Measurements from ENCODE around the gene GUCY1A1.

The GUCY1A1 gene

DNA sequence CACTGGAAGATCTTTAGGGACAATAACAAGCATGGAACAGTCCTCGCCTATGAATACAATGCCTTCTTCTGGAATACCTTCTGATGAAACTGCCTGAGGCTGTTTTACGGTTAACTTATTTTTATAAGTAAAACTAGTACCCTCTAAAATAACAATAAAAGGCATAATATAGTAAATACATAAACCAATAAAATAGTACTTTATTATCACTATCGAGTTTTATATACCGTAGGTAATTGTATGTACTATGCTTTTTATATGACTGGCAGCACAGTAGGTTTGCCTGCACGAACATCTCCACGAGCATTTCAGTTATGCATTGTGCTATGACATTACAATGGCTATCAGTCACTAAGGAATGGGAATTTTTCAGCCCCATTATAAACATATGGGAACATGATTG, 8.0 kb downstream of the GUCY1A1 start:
- TF ChIP-seq GLIS3 (CRISPR knock-in tag; IDR thresholded peaks at IDR 0.05) (no peak), ESRRG (CRISPR knock-in tag; IDR thresholded peaks at IDR 0.05) (no peak), BACH2 (CRISPR knock-in tag; IDR thresholded peaks at IDR 0.05; ENCODE audit: borderline replicate concordance) (no peak), ZNF8 (CRISPR knock-in tag; IDR thresholded peaks at IDR 0.05) (no peak), ARNTL (CRISPR knock-in tag; IDR thresholded peaks at IDR 0.05; ENCODE audit: borderline replicate concordance, low read depth) (no peak), ZNF70 (CRISPR knock-in tag; IDR thresholded peaks at IDR 0.05) (no peak), OSR1 (CRISPR knock-in tag; IDR thresholded peaks at IDR 0.05) (no peak), RARB (CRISPR knock-in tag; IDR thresholded peaks at IDR 0.05) (no peak), ISL1 (CRISPR knock-in tag; IDR thresholded peaks at IDR 0.05) (no peak)
- TF ChIP-seq, protein P1, sequence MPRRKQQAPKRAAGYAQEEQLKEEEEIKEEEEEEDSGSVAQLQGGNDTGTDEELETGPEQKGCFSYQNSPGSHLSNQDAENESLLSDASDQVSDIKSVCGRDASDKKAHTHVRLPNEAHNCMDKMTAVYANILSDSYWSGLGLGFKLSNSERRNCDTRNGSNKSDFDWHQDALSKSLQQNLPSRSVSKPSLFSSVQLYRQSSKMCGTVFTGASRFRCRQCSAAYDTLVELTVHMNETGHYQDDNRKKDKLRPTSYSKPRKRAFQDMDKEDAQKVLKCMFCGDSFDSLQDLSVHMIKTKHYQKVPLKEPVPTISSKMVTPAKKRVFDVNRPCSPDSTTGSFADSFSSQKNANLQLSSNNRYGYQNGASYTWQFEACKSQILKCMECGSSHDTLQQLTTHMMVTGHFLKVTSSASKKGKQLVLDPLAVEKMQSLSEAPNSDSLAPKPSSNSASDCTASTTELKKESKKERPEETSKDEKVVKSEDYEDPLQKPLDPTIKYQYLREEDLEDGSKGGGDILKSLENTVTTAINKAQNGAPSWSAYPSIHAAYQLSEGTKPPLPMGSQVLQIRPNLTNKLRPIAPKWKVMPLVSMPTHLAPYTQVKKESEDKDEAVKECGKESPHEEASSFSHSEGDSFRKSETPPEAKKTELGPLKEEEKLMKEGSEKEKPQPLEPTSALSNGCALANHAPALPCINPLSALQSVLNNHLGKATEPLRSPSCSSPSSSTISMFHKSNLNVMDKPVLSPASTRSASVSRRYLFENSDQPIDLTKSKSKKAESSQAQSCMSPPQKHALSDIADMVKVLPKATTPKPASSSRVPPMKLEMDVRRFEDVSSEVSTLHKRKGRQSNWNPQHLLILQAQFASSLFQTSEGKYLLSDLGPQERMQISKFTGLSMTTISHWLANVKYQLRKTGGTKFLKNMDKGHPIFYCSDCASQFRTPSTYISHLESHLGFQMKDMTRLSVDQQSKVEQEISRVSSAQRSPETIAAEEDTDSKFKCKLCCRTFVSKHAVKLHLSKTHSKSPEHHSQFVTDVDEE (CRISPR knock-in tag; IDR thresholded peaks at IDR 0.05) = no peak
- TF ChIP-seq, protein P2, sequence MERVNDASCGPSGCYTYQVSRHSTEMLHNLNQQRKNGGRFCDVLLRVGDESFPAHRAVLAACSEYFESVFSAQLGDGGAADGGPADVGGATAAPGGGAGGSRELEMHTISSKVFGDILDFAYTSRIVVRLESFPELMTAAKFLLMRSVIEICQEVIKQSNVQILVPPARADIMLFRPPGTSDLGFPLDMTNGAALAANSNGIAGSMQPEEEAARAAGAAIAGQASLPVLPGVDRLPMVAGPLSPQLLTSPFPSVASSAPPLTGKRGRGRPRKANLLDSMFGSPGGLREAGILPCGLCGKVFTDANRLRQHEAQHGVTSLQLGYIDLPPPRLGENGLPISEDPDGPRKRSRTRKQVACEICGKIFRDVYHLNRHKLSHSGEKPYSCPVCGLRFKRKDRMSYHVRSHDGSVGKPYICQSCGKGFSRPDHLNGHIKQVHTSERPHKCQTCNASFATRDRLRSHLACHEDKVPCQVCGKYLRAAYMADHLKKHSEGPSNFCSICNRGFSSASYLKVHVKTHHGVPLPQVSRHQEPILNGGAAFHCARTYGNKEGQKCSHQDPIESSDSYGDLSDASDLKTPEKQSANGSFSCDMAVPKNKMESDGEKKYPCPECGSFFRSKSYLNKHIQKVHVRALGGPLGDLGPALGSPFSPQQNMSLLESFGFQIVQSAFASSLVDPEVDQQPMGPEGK (CRISPR knock-in tag; IDR thresholded peaks at IDR 0.05; ENCODE audit: borderline replicate concordance) = no peak
- ATAC-seq = no peak

DNA sequence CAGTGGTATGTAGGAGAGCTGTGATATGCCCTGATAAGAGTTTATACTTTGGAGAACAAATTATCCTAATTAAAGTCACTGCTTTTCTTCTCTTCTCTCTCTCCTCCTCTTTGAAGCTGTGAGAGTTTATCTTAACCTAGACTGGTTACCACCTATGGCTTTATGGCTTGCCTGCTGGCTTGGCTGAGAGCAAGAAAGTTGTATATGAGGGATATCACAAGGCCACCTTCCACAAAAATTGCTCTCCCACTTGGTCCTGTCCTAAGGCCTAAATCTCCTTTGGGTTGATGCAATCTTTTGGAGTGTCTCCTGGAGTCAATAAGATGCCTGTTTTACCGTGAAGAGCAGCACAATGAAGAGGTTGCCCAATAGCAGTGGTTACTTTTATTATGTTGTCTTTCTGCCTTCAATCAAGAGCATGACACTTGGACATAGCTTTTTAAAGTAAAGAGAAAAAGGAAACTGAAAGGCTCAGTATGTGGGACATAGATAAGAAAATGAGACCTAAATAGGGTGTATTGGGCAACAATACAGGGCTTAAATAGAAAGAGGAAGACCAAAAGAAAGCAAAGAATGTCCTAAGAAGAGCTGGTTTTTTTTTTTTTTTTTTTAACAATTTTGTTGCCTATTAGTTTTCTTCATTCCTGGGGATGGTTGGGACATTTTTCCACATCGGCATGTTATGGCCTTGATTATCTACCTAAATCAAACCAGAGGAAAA, 9.2 kb downstream of the GUCY1A1 start:
- no peak for ATAC-seq
- TF ChIP-seq, protein P3, sequence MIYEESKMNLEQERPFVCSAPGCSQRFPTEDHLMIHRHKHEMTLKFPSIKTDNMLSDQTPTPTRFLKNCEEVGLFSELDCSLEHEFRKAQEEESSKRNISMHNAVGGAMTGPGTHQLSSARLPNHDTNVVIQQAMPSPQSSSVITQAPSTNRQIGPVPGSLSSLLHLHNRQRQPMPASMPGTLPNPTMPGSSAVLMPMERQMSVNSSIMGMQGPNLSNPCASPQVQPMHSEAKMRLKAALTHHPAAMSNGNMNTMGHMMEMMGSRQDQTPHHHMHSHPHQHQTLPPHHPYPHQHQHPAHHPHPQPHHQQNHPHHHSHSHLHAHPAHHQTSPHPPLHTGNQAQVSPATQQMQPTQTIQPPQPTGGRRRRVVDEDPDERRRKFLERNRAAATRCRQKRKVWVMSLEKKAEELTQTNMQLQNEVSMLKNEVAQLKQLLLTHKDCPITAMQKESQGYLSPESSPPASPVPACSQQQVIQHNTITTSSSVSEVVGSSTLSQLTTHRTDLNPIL (CRISPR knock-in tag; IDR thresholded peaks at IDR 0.05; ENCODE audit: low read depth) = no peak
- TF ChIP-seq ZNF8 (CRISPR knock-in tag; IDR thresholded peaks at IDR 0.05) (no peak), ZFP3 (CRISPR knock-in tag; IDR thresholded peaks at IDR 0.05) (no peak), CSDC2 (CRISPR knock-in tag; IDR thresholded peaks at IDR 0.05) (0 out of 2 replicates have a peak, but pooled peaks have one; percentile 37), ARNTL (CRISPR knock-in tag; IDR thresholded peaks at IDR 0.05; ENCODE audit: borderline replicate concordance, low read depth) (no peak), OSR1 (CRISPR knock-in tag; IDR thresholded peaks at IDR 0.05) (no peak), ISL1 (CRISPR knock-in tag; IDR thresholded peaks at IDR 0.05) (0 out of 2 replicates have a peak, but pooled peaks have one; percentile 14), BACH2 (CRISPR knock-in tag; IDR thresholded peaks at IDR 0.05; ENCODE audit: borderline replicate concordance) (no peak), GLIS3 (CRISPR knock-in tag; IDR thresholded peaks at IDR 0.05) (no peak), ZNF565 (CRISPR knock-in tag; conservative IDR thresholded peaks at IDR 0.05; ENCODE audit: low read depth) (no peak), RARB (CRISPR knock-in tag; IDR thresholded peaks at IDR 0.05) (no peak), TCF4 (CRISPR knock-in tag; IDR thresholded peaks at IDR 0.05; ENCODE audit: borderline replicate concordance) (no peak), ZC3H10 (CRISPR knock-in tag; IDR thresholded peaks at IDR 0.05) (no peak), SNAI2 (CRISPR knock-in tag; IDR thresholded peaks at IDR 0.05) (no peak), ZFP30 (CRISPR knock-in tag; IDR thresholded peaks at IDR 0.05) (no peak)
- TF ChIP-seq, protein P2 (CRISPR knock-in tag; IDR thresholded peaks at IDR 0.05; ENCODE audit: borderline replicate concordance) = no peak
- TF ChIP-seq, protein P1 (CRISPR knock-in tag; IDR thresholded peaks at IDR 0.05) = no peak
- TF ChIP-seq, protein P4, sequence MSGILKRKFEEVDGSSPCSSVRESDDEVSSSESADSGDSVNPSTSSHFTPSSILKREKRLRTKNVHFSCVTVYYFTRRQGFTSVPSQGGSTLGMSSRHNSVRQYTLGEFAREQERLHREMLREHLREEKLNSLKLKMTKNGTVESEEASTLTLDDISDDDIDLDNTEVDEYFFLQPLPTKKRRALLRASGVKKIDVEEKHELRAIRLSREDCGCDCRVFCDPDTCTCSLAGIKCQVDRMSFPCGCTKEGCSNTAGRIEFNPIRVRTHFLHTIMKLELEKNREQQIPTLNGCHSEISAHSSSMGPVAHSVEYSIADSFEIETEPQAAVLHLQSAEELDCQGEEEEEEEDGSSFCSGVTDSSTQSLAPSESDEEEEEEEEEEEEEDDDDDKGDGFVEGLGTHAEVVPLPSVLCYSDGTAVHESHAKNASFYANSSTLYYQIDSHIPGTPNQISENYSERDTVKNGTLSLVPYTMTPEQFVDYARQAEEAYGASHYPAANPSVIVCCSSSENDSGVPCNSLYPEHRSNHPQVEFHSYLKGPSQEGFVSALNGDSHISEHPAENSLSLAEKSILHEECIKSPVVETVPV (CRISPR knock-in tag; IDR thresholded peaks at IDR 0.05) = no peak

Data from SK-N-SH treated with all-trans-retinoic acid at 6 μM for 48 hours (cell line).